GM21423 (cell line): Measurements from ENCODE around the gene GABRB1.

Source experiments
- ATAC-seq: cut with Tn5 transposase; IDR thresholded peaks from one replicate; pipeline ENCODE4 v1.9.1; 2021; ENCODE audit warnings: mild to moderate bottlenecking, moderate library complexity; ENCODE audit not compliant: unreplicated experiment

GABRB1 gene

GRCh38 chr4:47207555-47207954, 176.2 kb downstream of the GABRB1 start:
- no peak for ATAC-seq

- no peak for ATAC-seq
These were observed 178.5 kb downstream of the GABRB1 start for GRCh38 chr4:47209833-47210232.

GRCh38 chr4:47210828-47211227, 179.5 kb downstream of the GABRB1 start:
- no peak for ATAC-seq

- no peak for ATAC-seq
These were observed 181.7 kb downstream of the GABRB1 start for GRCh38 chr4:47213106-47213505.

- ATAC-seq, result no peak
These were observed 182.2 kb downstream of the GABRB1 start for GRCh38 chr4:47213539-47213938.

DNA sequence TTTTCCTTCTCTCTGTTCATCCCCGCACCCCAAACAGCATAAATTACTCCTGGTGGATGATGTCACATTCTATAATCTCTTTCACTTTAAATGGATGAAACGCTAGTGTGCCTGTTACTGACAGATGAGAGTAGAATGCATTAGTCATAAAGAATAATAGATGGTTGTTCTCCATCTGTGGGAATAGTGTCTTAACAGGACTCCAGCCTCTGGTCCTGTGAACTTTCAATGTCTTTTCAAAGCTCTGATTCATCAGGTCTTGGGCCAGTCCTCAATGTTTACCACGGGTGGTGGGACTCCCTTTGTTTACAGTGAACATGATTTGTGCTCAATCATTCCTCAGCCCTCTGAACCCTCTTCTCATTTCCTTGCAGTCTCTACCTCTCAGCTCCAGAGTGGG, 182.6 kb downstream of the GABRB1 start:
- no peak for ATAC-seq

GRCh38 chr4:47215759-47216158, 184.4 kb downstream of the GABRB1 start:
- ATAC-seq, result no peak

GRCh38 chr4:47217291-47217690, 185.9 kb downstream of the GABRB1 start:
- ATAC-seq, result no peak

DNA sequence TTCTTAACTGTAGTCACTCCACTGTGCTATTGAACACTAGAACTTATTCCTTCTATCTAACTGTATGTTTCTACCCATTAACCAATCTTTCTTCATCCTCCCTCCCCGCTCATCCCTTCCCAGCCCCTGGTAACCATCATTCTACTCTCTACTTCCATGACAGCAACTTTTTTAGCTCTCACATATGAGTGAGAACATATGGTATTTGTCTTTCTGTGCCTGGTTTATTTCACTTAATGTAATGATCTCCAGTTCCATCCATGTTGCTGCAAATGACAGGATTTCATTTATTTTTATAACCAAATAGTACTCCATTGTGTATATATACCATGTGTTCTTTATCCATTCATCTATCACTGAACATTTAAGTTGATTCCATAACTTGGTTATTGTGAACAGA, 186.5 kb downstream of the GABRB1 start:
- ATAC-seq, result no peak

- ATAC-seq, result no peak
These were observed 187.3 kb downstream of the GABRB1 start for GRCh38 chr4:47218631-47219030.

GRCh38 chr4:47219586-47219985, 188.2 kb downstream of the GABRB1 start:
- no peak for ATAC-seq

GRCh38 chr4:47221721-47222120, 190.4 kb downstream of the GABRB1 start:
- no peak for ATAC-seq

GRCh38 chr4:47222276-47222675, 190.9 kb downstream of the GABRB1 start:
- no peak for ATAC-seq

- ATAC-seq, result no peak
These were observed 193.0 kb downstream of the GABRB1 start for GRCh38 chr4:47224361-47224760.

DNA sequence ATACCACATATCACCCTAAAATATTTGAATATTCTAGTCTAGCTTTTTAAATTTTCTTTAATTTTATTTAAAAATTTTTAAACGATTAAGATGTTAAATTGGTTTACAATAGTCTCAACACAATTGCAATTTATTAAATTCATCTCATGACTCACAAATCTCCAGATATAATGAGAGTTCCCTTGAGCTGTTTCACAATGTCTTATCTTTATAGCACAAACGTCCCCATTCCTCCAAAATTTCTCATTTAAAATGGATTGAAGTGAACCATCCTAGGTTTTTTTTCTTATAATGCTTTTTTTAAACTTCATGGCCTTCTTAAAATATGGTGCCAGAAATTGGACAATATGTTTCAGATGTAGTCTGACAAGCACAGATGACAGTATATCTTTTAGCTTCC, 204.4 kb downstream of the GABRB1 start:
- no peak for ATAC-seq

DNA sequence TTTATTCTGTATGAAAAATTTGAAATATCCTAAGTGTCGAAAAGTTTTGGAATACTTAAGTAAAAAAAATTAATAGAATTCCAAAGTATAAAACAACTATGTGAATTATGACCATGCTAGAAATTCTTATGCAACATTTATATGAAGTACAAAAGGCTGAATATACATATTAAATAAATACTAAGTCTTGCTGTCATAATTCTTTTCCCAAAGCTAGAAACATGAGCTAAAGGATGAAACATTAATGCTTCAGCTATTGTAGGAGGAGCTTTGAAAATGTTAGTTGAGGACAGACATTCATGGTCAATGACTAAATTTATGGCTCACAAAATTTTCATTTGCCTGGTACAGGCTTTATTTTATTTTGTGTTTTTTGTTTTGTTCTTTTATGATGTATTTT, 207.3 kb downstream of the GABRB1 start:
- ATAC-seq, result no peak

- no peak for ATAC-seq
These were observed 208.3 kb downstream of the GABRB1 start for GRCh38 chr4:47239649-47240048.

- ATAC-seq, result no peak
These were observed 220.2 kb downstream of the GABRB1 start for GRCh38 chr4:47251348-47252135.

DNA sequence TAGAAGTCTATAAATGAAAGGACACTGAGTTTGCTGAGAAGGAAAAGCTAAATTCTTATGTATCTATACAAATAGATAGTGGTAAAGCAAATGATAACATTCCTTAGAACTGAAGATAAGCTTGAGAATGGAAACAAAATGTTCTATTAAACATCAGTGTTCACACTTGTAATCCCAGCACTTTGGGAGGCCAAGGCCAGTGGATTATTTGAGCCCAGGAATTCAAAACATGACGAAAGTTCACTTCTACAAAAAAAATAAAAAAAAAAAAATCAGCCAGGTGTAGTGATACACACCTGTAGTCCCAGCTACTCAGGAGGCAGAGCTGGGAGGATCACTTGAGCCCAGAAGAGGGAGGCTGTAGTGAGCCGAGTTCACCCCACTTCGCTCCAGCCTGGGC, 232.4 kb downstream of the GABRB1 start:
- ATAC-seq, result no peak

GRCh38 chr4:47270201-47270888, 239.0 kb downstream of the GABRB1 start:
- no peak for ATAC-seq

DNA sequence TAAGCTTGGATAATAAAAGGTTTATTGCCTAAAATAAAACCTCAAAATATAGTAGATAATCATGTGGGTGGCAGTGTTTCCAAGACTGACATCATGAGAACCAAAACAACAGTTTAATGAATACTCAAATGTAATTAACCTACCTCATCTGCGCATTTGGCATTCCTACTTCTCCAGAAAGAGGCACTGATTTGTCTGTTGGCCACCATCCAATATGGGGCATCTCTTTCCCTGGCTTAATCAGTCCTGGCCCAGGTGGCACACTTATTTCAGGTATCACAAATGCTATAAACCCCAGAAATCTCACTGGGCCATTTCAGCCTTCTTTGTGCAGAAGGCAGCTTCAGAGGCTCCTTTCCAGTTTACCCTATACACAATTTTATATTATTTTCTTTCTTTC, 239.9 kb downstream of the GABRB1 start:
- no peak for ATAC-seq

DNA sequence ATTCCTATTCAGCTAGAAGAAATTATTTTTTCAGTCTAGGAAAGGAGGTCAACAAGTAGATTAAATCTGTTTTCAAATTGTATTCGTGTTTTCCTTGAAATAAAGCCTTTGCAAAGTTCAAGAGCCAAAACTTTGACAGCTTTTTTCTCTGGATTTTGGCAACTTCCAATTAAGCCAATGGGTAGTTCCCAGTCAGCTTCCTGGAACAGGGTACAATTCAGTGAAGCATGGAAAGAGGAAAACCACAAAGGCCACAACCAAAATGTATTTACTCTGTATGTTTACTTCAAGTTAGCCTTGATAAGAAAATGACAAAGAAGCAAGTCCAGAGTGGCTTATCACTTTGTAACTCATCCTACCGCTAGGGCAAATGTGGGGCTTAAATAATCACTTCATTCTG, 243.5 kb downstream of the GABRB1 start:
- ATAC-seq, result no peak

- no peak for ATAC-seq
These were observed 244.2 kb downstream of the GABRB1 start for GRCh38 chr4:47275595-47275994.
